Hematopoietic multipotent progenitor cell treated with erythropoietin and hydrocortisone succinate and interleukin-3 and kit ligand, for 4 days (in vitro differentiated cells): ENCODE data around the gene FOXRED1.

Source experiments
- DNase-seq: peaks from one replicate; pipeline ENCODE4 v3.0.0-alpha.2; 2015

The FOXRED1 gene

DNA sequence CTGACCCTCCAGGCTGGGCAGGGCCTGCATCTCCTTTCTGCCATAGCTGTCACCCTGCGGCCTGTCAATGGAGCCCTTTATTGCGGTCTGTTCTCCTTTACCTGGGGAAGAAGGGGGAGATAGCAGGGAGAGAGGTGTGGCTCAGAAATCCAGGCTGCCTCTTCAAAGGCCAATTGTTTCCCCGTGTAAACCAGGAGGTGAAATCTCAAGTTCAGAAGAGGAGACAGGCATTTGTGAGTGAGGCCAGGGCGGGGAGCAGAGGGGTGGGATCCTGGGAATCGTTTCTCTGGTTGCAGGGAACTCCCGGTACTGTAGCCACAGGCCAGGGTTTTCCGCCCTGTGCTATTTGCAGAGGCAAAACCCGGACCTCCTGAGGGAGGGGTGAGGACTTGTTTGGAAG lies 44.0 kb downstream of the FOXRED1 start:
- DNase-seq = no peak

DNA sequence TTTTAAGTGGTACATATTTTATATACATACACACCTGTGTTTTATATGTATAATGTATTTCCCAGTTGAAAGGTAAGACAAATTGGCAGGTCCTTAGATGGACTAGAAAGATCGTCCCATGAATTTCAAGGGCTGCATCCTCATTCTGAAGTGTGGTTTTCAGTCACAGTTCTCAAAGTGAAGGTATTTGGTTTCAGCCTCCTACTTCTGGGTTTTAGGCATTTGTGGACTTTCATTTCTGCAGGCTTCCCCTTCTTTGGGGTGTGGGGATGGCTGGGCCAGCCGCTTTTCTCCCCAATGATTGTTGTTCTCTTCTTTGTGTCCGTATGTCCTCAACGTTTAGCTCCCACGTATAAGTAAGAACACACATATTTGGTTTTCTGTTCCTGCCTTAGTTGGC lies 44.9 kb downstream of the FOXRED1 start:
- no peak for DNase-seq

DNA sequence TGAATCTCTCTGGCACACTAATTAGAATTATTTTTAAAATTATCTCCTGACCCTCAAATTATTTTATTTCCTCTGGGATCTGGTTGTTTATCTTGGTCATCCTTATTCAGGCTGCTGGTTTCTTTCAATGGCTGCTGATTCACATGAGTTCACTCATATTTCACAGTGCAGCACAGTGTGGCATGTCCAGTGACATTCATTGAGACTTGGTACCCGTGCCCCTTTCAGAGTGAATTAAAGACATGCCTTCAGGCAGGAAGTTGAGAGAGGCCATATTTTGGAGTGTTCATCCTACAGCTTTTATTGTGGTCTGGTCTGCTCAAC lies 48.4 kb downstream of the FOXRED1 start:
- no peak for DNase-seq

DNA sequence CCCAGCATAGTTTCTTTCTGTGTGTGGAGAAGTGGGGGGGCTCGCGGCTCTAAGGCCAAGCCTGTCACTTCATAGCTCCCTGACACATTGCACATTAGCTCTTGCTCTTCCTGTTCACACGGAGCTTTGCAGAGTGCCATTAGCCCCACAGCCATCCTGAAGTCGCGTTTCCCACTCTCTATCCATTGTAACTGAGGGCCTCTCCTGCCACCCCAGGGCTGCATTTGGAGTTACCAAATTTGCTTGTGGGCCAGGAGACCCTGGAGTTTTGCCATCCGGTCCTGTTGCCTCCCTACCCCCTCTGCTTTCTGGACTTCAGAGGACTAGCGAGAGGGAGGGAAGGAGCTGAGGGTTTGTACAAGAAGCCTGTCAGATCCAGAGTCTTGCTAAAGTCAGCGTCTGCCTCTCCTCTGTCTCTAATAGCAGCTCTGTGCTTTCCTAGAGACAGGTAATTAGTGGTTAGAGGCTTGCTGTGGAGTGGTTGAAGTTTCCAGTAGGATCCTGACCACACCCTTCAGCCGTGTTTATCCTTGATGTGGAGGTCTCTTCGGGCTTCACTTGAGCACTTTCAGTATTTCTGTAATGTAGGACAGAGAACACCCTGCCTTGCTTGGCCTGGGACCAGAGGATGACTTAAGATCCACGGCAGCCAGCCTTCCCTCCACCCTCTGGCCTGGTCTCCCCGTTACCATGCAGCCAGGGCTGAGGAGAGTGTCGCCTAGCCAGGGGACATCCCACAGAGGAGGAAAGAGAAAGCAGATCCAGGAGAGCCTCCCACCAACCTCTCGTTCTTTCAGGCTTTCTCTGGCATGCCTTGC lies 49.0 kb downstream of the FOXRED1 start:
- DNase-seq = peak; percentile 67

DNA sequence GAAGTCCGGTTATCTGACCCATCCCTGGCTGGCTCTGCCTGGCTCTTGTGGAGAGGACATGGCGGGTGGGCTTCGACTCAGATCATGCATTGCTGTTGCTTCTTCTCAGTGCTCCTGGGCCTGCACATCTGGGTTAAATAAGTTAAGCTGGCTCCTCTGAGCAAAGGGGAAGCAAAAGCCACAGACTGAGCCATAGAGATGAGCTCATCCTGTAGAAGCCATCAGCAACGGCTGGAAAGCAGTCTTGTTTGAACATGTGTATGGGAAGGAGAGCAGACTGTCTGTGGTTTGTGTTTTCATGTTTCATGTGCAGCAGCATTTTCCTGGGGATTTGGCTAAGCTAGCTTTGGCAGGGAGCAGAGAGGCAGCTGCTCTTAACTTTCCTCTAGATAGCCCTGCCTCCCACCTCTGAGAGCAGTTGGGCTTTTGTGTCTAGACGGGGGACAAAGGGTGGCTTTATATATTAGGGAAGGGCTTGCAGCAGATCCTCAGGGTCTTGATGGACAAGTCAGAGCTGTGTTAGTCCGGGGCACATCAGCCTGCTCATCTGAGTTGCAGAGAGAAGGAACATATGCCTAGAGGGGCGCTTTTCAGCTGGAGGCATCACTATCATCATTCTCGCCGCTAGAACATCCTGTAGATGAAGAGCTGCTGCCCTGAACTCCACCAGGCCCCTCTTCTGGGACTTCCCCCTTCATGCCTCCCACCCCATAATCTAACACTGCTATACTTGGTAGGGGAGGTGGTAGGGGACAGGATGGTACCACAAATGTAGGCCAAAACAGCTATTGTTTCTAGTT lies 49.8 kb downstream of the FOXRED1 start:
- peak; percentile 91 for DNase-seq

DNA sequence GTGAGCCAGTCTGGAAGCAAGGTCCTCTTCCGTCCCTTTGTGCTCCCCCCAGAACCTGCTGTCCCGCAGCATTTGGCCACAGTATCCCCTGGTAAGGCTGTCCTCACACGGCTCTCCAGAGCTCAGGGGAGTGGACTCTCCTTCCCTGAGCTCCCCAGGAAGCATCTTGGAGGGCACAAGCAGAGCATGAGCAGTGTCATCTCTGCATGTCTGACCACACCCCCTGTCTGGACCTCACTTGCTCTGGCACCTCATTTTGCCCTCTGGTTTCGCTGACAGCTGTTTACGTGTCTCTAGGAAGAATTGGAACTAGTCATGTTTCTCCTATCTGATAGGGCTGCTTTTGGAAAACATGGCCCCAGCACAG lies 50.4 kb downstream of the FOXRED1 start:
- DNase-seq = no peak

DNA sequence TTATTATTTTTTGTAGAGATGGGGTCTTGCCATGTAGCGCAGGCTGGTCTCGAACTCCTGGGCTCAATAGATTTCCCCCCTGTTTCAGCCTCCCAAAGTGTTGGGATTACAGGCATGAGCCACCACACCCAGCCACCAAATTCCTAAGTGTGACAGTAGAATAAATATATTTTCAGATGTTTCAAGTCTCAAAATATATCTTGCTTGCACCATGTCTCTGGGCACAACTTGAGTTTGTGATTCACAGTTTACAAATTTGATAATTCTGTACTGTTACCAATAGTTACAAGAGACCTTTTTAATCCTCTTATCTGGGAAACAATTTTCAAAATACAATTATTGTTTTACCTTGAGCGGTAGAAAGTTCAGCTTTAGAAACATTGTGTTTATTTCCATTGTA lies 54.0 kb downstream of the FOXRED1 start:
- DNase-seq = no peak

DNA sequence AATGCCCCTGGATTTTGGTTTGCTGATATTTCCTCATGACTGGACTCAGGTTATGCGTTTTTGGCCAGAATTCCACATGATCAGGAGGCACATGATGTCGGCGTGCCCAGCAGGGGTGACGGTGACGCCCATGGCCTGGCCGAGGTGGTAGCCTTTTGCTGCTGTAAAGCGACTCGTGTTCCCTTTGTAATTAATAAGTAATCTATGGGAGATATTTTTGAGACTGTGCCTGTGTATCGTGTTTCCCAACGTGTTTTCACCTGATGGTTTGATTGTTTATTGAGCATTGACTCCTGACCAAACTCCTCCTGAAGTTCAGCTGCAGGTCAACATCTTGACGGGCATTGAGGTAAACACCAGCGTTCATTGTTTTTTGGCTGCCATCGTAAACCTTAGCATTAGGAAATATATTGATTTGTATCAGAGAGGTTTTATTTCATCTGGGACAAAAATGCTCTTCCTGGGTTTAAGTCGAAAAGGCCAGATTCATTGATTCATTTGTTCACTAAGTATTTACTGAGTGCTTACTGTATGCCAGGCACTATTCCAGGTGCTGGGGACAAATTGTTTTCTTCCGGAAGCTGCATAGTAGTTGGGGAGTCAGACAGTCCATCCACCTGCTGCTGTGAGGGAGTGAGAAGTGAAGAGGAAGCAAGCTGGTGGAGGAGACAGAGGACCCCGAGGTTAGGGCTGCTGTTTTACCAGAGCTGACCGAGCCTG lies 58.5 kb downstream of the FOXRED1 start:
- no peak for DNase-seq
